HG03439 (cell line): ENCODE measurements around the gene THSD7B.
"Not testable (repeated sequence)": the region's sequence is repeated elsewhere in the genome, so short reads cannot be mapped to it uniquely, and the experiment has no call there.

Experiments
- ATAC-seq: cut with Tn5 transposase; IDR thresholded peaks from one replicate; pipeline ENCODE4 v1.9.1; 2021; ENCODE audit warnings: mild to moderate bottlenecking, moderate library complexity; ENCODE audit not compliant: unreplicated experiment

Gene THSD7B

GRCh38 chr2:136927156-136927555 lies 161.8 kb downstream of the THSD7B start:
- no peak for ATAC-seq

DNA sequence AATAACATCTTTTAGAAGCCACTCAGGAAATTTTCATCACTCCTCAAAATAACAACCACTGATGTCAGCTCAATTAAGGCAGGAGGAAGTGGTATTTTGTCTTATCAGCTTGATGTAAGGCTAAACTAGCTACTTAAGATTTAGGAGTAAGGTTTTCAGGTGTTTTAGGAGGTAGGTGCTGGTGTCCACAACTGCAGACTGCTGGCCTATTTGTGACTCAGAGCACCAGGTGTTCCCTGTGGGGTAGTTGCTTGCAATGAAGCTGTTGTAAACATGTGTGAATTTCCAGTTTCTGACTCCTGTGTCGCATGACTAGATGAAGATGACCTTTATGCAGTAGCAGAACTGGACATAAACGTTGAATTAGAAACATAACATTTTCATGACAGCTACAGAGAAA lies 164.2 kb downstream of the THSD7B start:
- ATAC-seq = no peak

DNA sequence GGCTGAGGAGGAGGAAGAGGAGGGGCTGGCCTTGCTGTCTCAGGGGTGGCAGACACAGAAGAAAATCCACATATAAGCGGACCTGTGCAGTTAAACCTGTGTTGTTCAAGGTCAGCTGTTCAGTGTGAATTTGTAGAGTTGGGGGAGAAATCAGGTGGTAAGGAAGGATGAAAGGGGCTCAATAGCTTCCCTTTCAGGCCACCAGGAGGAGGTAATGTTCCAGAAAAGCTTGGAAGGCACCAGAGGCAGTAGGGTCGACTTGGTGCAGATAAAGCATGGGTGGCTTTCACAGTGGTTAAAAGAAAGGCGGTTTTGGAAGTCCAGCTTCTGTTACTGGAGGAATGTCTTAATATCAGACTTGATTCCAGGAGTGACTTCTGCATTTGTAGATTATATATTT lies 167.4 kb downstream of the THSD7B start:
- no peak for ATAC-seq

DNA sequence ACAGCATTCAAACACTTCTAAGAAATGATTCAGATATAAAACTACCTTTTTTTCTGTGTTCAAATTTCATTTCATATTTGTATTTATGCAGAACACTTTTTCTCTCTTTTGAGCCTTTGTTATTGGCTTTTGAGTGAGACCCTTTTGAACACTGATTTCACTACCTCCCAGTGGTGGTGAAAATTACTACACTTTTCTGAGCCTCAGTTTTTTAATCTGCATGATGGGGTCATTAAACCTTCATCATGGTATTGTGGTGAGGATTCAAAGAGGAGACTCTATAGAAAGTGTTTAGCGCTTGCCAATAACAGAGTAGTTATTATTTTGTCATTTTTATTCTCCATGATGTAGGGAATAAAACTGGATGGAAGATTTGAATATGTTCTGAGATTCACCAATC lies 169.8 kb downstream of the THSD7B start:
- ATAC-seq = no peak

- ATAC-seq = no peak
Observed at GRCh38 chr2:136956050-136956449, 190.7 kb downstream of the THSD7B start.

DNA sequence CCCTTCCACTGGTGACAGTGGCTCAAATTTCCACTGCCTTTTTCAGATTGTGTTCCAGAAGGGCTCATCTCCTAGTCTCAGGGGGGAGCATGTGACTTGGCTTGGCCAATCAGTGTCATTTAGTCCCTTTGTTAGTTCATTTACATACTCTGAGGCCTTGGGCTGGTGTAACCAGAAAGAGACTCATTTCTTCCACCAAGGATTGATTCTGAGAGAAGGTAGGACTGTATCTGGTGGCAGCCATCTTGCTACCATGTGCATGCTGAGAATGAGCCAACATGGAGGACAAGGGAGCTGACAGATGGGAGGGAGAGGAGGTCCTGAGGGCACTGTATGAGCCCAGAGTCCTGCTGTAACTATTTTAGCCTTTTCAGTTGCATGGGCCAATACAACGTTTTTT lies 191.7 kb downstream of the THSD7B start:
- ATAC-seq = no peak

DNA sequence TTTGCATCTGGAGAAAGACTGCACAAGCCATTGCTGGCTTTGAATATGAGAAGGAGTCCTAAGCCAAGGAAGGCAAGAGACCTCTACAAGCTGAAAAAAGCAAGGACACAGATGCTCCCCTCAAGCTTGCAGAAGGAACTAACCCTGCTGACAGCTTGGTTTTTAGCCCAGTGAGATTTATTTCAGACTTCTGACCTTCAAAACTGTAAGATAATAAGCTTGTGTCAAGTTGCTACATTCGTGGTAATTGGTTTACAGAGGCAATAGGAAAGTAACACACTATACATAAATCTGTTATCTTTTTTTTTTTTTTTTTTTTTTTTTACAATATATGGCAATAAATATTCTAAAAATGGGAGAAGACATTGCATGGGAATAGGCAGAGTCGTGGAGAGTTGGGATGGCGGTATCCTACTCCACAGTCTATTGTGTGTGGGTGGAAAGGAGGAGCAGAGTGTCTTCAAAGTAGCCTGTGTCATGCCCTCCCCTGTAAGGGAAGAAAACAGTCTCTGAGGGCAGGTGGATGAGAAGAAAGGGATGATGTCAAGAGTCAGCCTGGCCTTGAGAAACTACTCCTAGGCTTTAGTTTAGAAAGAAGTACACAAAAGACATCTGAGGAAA lies 196.9 kb downstream of the THSD7B start:
- no peak for ATAC-seq

DNA sequence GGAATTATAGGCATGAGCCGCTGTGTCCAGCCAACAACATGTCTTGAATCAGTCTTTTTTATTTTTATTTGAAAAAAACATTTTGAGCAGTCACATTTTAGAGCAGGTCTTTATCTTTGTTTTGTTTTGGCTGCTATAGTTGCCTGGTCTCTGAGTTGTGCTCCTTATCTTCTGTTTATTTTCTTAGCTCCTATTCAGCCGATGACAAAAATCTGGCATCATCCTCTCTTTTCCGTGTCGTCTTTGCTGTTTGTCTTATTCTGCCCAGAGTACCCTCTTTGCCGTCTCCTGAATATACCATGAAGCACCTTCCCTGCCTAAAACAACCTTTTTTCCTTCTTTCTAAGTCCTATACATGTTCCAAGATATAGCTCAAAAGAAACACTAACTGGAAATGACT lies 201.1 kb downstream of the THSD7B start:
- no peak for ATAC-seq

DNA sequence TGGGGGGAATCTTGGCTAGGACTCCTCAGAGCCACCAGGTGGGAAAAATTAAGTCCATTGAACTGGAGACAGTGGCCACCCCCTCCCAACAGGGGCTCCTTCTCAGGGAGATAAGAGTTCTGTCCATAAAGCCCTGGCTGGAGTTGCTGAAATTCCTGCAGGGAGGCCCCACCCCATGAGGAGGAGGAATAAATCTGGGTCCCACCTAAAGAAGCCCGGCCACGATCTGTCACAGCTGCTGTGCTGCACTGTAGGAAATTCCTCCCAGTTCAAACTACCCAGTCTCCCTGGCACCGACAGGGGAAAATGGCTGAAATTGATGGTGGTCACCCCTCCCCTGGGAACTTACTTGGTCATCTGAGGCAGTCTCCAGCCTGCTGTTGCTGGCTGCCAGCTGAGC lies 215.0 kb downstream of the THSD7B start:
- ATAC-seq = no peak

GRCh38 chr2:136981689-136982088 lies 216.3 kb downstream of the THSD7B start:
- ATAC-seq = not testable (repeated sequence)

GRCh38 chr2:136985044-136985443 lies 219.7 kb downstream of the THSD7B start:
- no peak for ATAC-seq

- no peak for ATAC-seq
Observed at GRCh38 chr2:136986605-136987221, 221.4 kb downstream of the THSD7B start.

- ATAC-seq = no peak
Observed at GRCh38 chr2:136990316-136990715, 225.0 kb downstream of the THSD7B start.

DNA sequence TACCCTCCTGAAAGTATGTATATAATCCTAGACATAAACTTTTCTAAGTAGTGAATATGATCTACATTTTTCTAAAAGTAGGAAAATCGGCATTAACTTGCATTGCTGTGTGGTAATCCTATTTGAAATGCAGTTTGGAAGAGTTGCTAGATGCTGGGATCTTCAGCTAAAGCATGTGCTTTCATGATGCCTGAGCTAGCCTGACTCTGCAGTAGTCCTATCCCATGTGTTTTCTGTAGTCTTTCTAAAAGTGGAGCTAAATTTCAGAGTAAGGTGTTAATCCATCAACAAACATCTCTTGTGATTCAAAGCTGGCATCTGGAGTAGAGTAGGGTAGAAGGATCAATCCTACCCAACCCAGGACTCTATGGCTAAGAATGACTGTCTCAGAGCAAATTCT lies 229.4 kb downstream of the THSD7B start:
- ATAC-seq = no peak

DNA sequence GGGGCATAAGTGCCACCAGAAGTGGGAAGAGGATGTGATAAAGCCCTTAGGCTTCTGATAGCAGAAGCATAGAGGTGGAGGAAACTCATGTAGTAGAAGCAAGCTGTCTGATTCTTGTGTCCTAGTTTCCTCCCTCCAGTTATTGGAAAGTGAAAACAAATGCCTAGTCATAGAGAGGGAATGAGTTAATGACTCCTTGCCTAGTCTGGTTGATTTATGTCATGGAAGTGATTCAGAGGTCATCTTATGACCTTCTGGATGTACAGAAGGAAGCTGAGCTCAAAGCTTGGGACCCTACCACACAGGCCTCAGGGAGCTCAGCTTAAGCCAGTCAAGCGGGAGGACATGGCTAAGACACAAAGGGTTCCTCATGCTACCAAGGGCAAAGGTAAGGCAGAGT lies 232.2 kb downstream of the THSD7B start:
- ATAC-seq = no peak

- ATAC-seq = no peak
Observed at GRCh38 chr2:137000811-137001210, 235.5 kb downstream of the THSD7B start.

DNA sequence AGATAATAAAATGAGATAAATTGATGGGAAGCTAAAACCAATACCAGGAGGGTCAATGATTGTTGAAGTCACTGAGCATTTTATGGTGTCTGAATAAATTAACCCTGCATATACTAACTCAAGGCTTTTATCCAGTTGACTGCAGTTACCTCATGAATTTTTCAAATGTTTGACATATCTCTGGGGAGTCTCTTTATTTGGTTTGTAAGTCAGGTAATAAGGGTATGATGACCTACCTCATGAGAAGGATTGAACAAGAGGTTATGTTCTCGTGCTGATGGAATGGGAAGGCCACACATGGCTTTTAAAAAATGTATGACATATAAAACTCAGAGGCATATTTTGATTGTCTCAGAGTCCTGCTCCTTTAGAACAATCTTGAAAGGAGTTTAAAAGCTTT lies 237.6 kb downstream of the THSD7B start:
- no peak for ATAC-seq

GRCh38 chr2:137005210-137005609 lies 239.9 kb downstream of the THSD7B start:
- no peak for ATAC-seq

GRCh38 chr2:137007938-137008337 lies 242.6 kb downstream of the THSD7B start:
- no peak for ATAC-seq

DNA sequence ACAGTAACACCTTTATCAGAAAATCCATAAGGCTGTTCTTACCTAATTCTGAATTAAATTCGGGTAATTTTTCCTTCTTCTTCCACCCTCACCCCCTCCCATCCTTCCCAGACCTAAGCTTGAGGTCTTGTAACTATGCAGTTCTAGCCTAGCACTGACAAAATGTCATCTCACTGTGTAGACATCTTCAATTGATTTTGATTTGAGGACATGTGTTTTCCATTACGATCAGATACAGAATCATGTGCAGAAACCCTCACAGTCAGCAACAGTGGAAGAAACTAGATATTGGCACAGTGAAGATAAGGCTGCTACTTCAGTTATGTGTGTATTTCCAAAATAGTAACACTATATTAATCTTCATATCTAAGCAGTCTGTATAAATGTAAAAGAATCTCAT lies 244.6 kb downstream of the THSD7B start:
- ATAC-seq = no peak

DNA sequence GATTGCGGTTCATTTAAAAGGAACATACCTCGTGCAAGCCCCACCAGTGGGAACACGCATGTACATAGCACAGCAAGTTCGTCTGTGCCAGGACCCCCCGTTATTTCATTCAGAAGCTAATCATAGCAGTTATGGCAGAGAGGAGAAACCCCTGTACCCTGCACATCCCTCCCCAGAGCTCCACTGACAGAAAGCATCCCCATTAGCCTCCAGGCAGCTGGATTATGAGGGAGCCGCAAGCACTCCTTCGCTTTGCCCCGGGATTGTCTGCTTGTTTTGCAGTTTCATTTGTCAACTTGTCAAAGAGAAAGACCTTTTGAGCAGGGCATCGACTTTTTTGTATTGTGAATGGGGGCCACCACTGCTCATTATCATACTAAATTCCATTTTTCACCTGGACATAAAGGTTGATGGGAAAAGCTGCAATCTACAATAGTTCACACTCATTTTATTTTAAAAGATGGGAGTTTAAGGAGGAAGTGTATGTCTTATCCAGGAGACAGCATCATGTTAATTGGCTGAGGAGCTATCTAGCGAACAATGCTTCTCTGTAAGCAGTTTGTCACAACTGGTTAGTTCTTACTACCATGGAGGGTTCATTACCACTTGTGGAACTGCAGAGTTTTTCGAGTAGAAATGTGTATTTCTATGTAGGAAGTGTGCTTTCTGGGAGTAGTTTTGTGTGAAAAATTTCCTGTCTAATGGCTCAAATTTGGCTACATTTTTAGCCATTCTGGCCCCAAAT lies 255.3 kb downstream of the THSD7B start:
- no peak for ATAC-seq

DNA sequence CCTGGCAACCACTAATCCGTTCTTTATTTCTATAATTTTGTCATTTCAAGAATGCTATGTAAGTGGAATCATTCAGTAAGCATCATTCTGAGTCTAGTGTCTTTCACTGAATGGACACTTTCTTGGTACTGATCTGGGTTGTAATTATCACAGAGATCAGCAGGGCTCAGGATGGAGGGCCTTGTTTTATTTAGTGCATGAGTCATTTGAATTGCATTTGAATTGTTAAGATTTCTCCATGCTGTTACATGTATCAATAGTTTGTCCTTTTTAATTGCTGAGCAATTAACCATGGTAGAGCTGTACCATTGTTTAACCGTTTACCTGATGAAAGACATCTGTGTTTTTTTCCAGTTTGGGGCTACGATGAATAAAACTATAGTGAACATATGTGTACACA lies 256.4 kb downstream of the THSD7B start:
- no peak for ATAC-seq
